ENCODE measurements around the gene JMJD8.

The JMJD8 gene

GRCh38 chr16:722835-723633, 38.9 kb upstream of the JMJD8 start:
- no peak for DNase-seq (ENCODE audit: low read depth, low spot score)

DNA sequence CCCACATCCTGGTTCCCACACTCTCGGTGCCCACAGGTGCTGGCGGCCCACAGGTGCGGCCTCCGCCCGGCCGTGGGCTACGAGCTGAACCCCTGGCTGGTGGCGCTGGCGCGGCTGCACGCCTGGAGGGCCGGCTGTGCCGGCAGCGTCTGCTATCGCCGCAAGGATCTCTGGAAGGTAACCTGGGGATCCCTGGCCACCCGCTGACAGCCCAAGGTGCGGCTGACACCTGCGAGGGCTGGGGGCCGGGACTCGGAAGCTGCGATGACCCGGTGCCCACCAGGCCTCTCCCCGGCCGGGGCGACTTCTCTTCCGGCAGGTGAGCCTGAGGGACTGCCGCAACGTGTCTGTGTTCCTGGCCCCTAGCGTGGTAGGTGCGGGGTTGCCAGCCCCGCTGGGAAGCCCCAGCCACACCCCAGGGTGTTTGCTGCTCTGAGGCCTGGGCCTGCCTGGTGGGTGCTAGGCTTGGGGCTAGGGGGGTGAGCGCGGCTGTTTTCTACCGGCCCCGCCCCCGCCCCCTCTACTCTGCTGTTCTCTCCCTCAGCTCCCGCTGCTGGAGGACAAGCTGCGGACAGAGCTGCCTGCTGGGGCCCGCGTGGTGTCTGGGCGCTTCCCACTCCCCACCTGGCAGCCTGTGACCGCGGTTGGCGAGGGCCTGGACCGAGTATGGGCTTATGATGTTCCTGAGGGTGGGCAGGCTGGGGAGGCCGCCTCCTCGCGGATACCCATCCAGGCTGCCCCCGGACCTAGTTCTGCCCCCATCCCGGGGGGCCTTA, 37.8 kb upstream of the JMJD8 start:
- DNase-seq (ENCODE audit: low read depth, low spot score), result no peak

DNA sequence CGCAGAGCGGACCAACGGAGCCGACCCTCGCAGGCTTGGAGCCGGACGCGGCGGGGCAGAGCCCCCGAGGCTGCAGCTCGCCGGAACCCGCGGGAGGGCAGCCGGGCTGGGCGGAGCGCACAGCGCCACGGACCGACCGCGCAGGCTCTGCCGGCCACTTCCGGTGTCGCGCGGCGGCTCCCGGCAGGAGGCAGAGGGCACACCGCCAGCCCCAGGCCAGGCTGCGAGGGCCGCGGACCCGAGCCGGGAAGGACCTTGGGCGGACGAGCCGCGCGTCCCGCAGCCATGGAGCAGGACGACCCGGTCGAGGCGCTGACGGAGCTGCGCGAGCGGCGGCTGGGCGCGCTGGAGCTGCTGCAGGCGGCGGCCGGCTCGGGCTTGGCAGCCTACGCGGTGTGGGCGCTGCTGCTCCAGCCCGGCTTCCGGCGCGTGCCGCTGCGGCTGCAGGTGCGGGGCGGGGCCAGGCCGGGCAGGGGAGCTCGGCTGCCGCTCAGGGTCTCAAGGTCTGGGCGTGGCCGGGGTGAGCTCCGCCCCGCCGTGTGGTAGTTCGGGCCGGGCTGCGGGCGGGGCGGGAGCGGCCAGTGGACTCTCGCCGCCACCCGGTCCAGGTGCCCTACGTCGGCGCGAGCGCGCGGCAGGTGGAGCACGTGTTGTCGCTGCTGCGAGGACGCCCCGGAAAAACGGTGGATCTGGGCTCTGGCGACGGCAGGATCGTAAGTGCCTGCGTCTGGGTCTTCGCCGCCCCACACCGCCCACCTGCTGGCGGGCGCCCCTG, 37.0 kb upstream of the JMJD8 start, which contains the start of gene ANTKMT:
TSS of gene ANTKMT (plus strand) at position 157 of the 775 bp plus-strand sequence. CDS start at position 286, 129 bp downstream.
- peak; percentile 96 for DNase-seq (ENCODE audit: low read depth, low spot score)

GRCh38 chr16:720447-720989, 36.4 kb upstream of the JMJD8 start:
- DNase-seq (ENCODE audit: low read depth, low spot score), result peak; percentile 76

DNA sequence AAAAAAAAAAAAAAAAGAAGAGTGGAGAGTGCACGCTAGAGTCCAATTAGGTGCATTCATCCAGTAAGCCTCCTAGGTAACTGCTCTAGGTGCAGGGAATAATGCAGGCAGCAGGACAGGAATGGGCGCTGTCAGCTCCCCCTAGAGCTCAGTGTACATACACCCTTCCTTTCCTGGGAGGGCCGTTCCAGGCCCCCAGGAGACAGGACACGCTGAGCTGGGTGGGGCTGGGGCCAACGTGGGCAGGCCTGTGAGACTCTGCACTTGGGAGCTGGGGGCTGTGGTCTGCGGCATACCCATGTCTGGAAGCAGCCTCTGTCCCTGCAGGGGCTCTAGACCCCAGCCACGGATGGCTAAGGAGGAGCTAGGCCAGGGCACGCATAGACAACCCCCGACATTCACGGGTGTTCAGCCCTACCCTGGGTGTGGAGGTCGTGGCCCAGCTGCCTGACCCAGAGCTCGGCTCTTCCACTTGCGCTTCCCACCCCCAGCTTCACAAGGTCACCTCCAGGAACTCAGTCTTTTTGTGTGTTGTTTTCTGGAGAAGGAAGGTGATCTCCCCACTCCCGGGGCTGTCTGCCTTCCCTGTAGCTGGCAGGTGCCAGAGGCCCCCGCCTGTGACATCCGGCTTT, 35.8 kb upstream of the JMJD8 start:
- peak; percentile 43 for DNase-seq (ENCODE audit: low read depth, low spot score)

- no peak for DNase-seq (ENCODE audit: low read depth, low spot score)
Measured at GRCh38 chr16:718922-719321, 34.8 kb upstream of the JMJD8 start.

GRCh38 chr16:718389-718788, 34.3 kb upstream of the JMJD8 start:
- DNase-seq (ENCODE audit: low read depth, low spot score), result no peak

GRCh38 chr16:717450-718245, 33.5 kb upstream of the JMJD8 start:
- DNase-seq (ENCODE audit: low read depth, low spot score), result no peak

DNA sequence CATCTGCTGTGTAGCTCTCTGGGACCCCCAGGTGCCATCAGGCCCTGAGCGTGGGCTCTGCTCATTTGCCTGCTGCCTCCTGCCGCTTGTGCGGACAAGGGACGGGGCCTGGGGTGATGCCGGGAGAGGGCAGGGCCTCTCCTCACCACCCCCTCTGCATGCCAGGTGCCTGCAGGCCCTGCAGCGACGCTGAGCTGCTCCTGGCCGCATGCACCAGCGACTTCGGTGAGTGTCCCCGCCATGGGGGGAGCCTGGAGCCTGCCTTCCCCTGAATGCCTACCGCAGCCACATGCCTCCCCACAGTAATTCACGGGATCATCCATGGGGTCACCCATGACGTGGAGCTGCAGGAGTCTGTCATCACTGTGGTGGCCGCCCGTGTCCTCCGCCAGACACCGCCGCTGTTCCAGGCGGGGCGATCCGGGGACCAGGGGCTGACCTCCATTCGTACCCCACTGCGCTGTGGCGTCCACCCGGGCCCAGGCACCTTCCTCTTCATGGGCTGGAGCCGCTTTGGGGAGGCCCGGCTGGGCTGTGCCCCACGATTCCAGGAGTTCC, 32.7 kb upstream of the JMJD8 start:
- no peak for DNase-seq (ENCODE audit: low read depth, low spot score)

- peak; percentile 94 for DNase-seq (ENCODE audit: low read depth, low spot score)
Measured at GRCh38 chr16:716200-716568, 32.0 kb upstream of the JMJD8 start.

DNA sequence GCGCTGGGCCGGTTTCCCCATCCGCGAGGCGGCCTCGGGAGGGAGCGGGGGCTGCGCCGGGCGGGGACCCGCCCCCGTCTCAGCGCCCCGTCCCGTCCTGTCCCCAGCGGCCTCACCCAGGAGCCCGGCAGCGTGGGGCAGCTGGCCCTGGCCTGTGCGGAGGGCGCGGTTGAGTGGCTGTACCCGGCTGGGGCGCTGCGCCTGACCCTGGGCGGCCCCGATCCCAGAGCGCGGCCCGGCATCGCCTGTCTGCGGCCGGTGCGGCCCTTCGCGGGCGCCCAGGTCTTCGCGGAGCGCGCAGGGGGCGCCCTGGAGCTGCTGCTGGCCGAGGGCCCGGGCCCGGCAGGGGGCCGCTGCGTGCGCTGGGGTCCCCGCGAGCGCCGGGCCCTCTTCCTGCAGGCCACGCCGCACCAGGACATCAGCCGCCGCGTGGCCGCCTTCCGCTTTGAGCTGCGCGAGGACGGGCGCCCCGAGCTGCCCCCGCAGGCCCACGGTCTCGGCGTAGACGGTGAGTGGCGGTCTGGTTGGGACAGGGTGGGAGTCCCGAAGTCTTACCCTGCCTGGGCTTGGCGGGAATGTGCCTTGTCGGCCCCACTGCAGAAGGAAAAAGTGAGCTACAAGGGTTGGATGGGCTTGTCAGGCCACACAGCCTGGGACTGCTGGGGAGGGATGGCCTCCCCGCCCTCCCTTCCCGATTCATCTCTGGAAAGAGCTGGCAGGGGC, 31.5 kb upstream of the JMJD8 start:
- no peak for DNase-seq (ENCODE audit: low read depth, low spot score)

DNA sequence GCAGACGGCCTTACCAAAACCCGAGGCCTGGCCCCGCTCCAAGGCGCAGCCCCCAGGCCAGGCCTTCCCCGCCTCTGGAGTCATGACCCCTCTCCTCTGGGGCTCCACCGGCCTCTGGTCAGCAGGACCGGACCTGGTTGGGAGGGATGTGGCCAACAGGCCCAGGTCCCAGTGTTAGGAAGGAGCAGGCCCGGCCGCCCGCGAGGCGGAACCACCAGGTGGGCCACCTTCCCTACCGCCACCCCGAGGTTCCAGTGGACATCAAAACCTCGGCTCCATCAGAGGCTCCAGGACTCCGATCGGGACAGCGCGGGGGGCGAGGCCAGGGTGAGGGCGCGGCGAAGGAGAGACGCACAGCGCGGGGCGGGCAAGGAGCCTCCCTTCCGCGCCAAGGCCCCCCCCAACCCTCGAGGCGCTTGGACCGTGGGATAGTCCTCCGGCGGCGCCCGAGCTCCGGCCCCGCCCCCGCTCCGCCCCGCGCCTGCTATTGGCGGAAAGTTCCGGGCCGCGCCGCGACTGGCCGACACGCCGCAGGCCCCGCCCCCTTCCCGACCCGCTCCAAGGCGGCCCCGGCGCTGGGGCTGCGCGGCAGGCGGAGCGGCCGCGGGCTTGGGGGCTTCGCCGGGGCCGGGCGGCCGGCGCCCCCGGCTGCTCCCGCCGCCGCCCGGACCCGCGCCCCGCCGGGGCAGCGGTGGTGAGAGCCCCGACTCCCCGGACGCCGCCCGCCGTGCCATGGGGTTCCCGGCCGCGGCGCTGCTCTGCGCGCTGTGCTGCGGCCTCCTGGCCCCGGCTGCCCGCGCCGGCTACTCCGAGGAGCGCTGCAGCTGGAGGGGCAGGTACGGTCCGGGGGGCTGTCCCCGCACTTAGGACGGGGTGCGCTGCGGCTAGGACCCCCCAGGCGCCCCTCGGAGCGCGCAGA, 30.7 kb upstream of the JMJD8 start, which contains the start of gene METRN:
TSS of gene METRN (plus strand) at position 561 of the 919 bp plus-strand sequence. CDS start at position 733, 172 bp downstream.
- peak; percentile 79 for DNase-seq (ENCODE audit: low read depth, low spot score)

DNA sequence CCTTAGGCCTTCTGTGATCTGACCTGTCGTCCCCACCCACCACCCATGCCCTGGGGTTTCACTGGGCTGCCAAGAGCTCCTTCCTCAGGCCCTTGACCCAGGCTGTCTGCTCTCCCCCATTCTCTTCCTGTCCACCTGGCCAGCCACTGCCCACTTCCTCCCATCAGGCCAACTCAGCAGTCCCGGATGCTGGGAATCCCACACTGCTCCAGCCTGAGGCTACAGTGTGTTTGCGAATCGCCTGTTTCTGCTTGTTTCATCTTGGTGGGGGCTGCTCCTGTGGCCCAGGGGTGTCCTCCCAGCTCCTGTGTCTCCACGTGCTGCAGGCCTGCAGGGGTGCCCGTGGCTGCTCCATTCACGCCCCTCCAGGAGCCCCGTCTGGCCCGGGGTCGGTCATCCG, 29.9 kb upstream of the JMJD8 start:
- DNase-seq (ENCODE audit: low read depth, low spot score), result peak; percentile 47

- peak; percentile 98 for DNase-seq (ENCODE audit: low read depth, low spot score)
Measured at GRCh38 chr16:712740-713250, 28.7 kb upstream of the JMJD8 start.

- DNase-seq (ENCODE audit: low read depth, low spot score), result peak; percentile 91
Measured at GRCh38 chr16:711548-712320, 27.6 kb upstream of the JMJD8 start.

DNA sequence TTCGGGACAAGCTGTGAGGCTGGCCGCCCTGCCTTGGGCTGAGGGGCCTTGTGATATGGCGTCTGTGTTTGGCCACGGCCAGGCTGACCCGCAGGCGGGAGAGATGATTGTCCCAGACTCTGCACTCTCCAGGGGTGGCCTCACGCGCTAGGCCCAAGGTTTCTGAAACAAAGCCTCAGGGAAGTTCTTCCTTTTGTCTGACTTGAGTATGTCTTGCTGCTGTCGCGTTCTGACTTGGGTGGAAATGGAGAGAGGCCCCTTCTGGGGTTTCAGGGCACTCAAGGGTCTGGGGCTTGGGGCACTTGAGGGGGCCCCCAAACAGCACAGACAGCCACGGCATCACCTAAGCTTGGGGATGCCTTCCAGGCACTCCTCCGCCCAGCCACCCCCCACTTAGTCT, 26.9 kb upstream of the JMJD8 start:
- DNase-seq (ENCODE audit: low read depth, low spot score), result no peak

- no peak for DNase-seq (ENCODE audit: low read depth, low spot score)
Measured at GRCh38 chr16:710500-711075, 26.5 kb upstream of the JMJD8 start.
